BE2C (cell line): ENCODE data around the gene LRRC42.

Experiments used
- DNase-seq: peaks from one replicate; pipeline ENCODE4 v3.0.0-alpha.2; 2020
- H3K27me3 ChIP-seq: fragments of 250-450 bp; sonication (Bioruptor Pico); 2 replicates; pipeline ENCODE4 v1.5.1; 2020; ENCODE audit warnings: mild to moderate bottlenecking
- H3K36me3 ChIP-seq: fragments of 250-450 bp; sonication (Bioruptor Pico); 2 replicates; pipeline ENCODE4 v1.5.1; 2020; ENCODE audit warnings: mild to moderate bottlenecking
- H3K4me1 ChIP-seq: fragments of 250-450 bp; sonication (Bioruptor Pico); 2 replicates; pipeline ENCODE4 v1.5.1; 2020
- H3K4me3 ChIP-seq: 2 replicates; pipeline ENCODE4 v1.5.1; 2011; ENCODE audit warnings: low read depth, low read length
- H3K9me3 ChIP-seq: fragments of 250-450 bp; sonication (Bioruptor Pico); 2 replicates; pipeline ENCODE4 v1.5.1; 2020
- CTCF ChIP-seq: IDR thresholded peaks from 2 replicates; pipeline ENCODE4 v1.5.1; 2012; ENCODE audit warnings: mild to moderate bottlenecking, low read depth, low read length

LRRC42 gene

GRCh38 chr1:53905509-53905908 is 40.6 kb upstream of the LRRC42 start:
- no peaks in the 10 kb centered on the region for H3K9me3 ChIP-seq
- H3K4me1 ChIP-seq, result no peaks in the 10 kb centered on the region
- H3K4me3 ChIP-seq, result no peak overlapping the region
- no peak for TF ChIP-seq CTCF
- H3K36me3 ChIP-seq, result no peaks in the 10 kb centered on the region
- DNase-seq, result no peak
- no peaks in the 10 kb centered on the region for H3K27me3 ChIP-seq

DNA sequence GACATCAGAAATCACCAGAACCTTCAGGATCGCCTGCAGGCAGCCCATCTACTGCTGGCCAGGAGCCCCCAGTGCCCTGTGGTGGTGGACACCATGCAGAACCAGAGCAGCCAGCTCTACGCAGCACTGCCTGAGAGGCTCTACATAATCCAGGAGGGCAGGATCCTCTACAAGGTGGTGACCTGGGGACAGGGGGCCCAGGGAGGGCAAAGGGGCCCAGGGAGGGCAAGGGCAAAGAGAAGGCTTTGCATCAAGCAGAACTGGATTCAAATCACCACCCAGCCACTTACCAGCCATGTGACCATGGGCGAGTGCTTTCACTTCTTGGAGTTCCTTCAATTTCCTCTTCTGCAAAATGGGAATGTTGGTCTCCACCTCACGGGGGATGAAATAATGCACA is 40.0 kb upstream of the LRRC42 start:
- H3K4me1 ChIP-seq, result no peaks in the 10 kb centered on the region
- no peak for TF ChIP-seq CTCF
- DNase-seq, result no peak
- H3K36me3 ChIP-seq, result no peaks in the 10 kb centered on the region
- no peaks in the 10 kb centered on the region for H3K27me3 ChIP-seq
- no peaks in the 10 kb centered on the region for H3K9me3 ChIP-seq
- no peak overlapping the region for H3K4me3 ChIP-seq

- H3K27me3 ChIP-seq, result no peaks in the 10 kb centered on the region
- H3K4me3 ChIP-seq, result no peak overlapping the region
- H3K9me3 ChIP-seq, result no peaks in the 10 kb centered on the region
- no peaks in the 10 kb centered on the region for H3K36me3 ChIP-seq
- no peak for DNase-seq
- H3K4me1 ChIP-seq, result no peaks in the 10 kb centered on the region
- TF ChIP-seq CTCF, result no peak
Measured at GRCh38 chr1:53909946-53910345, 36.2 kb upstream of the LRRC42 start.

DNA sequence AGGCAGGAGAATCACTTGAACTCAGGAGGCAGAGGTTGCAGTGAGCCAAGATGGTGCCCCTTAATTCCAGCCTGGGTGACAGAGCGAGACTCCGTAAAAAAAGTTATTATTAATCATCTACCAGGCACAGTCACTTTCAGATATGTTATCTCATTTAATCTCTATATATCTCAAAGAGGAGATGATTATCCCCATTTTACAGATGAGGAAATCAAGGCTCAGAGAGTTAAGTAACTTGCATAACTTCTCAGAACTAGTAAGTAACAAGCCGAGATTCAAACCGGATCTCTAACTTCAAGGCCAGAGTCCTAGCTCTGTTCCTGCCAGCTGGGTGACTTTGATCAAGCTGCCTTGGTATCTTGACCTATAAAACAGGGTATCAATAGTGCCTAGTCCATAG is 34.7 kb upstream of the LRRC42 start:
- no peak overlapping the region for H3K4me3 ChIP-seq
- TF ChIP-seq CTCF, result no peak
- DNase-seq, result no peak
- H3K4me1 ChIP-seq, result no peaks in the 10 kb centered on the region
- no peaks in the 10 kb centered on the region for H3K36me3 ChIP-seq
- H3K9me3 ChIP-seq, result no peaks in the 10 kb centered on the region
- H3K27me3 ChIP-seq, result no peaks in the 10 kb centered on the region

DNA sequence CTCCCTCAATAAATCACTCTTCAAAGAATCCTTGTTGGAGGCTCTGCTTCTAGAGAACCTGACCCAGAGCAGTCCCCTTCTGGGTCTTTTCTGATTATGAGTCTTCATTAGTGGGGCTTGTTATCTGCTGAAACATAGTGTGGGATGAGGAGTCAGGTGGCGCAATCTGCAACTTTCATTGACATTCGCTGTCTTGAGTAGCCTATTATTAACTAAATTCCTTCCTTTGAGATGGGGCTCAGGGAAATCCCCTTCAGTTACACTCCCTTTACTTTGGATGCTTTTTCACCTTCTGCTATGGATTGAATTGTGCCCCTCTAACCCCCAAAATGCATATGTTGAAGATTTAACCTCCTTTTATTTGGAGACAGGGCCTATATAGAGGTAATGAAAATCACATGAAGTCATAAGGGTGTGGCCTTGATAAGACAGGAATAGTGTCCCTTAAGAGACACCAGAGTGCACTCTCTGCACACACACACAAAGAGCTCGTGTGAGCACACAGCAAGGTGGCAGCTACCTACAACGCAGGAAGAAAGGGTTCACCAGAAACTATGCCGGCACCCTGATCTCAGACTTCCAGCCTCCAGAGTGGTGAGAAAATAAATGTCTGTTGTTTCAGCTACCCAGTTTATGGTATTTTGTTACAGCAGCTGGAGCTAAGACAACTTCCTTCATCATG is 32.7 kb upstream of the LRRC42 start:
- no peak for TF ChIP-seq CTCF
- H3K9me3 ChIP-seq, result no peaks in the 10 kb centered on the region
- no peak for DNase-seq
- no peaks in the 10 kb centered on the region for H3K4me1 ChIP-seq
- no peak overlapping the region for H3K4me3 ChIP-seq
- H3K36me3 ChIP-seq, result no peaks in the 10 kb centered on the region
- H3K27me3 ChIP-seq, result no peaks in the 10 kb centered on the region

- TF ChIP-seq CTCF, result no peak
- H3K36me3 ChIP-seq, result no peaks in the 10 kb centered on the region
- H3K4me1 ChIP-seq, result no peaks in the 10 kb centered on the region
- H3K27me3 ChIP-seq, result no peaks in the 10 kb centered on the region
- DNase-seq, result no peak
- H3K9me3 ChIP-seq, result no peaks in the 10 kb centered on the region
- H3K4me3 ChIP-seq, result no peak overlapping the region
Measured at GRCh38 chr1:53918343-53918742, 27.8 kb upstream of the LRRC42 start.
